HG02981 (cell line): ENCODE results near the gene TOP2B.

Experiments used
- ATAC-seq: cut with Tn5 transposase; IDR thresholded peaks from one replicate; pipeline ENCODE4 v1.9.1; 2021; ENCODE audit warnings: mild to moderate bottlenecking, moderate library complexity; ENCODE audit not compliant: unreplicated experiment

Gene TOP2B

DNA sequence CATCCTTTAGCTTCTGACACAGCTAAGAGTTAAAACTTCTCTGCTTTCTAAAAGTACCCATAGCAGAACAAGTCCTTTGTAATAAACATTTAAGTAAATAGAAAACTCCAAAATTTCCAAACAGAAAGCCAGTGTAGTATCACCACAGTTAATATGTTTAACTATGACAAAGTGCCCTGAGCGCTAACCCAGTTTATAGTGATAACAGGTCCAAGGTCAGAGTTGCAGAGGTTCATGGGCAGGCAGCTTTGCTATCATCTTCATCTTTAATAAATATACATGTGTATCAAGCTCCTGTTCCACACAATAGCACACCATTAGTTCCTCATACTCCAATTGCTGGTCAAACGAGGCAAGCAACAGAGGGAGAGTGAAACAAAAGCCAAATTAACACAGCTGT is 12.4 kb upstream of the TOP2B start:
- no peak for ATAC-seq

GRCh38 chr3:25674670-25675069 is 10.0 kb upstream of the TOP2B start:
- no peak for ATAC-seq

DNA sequence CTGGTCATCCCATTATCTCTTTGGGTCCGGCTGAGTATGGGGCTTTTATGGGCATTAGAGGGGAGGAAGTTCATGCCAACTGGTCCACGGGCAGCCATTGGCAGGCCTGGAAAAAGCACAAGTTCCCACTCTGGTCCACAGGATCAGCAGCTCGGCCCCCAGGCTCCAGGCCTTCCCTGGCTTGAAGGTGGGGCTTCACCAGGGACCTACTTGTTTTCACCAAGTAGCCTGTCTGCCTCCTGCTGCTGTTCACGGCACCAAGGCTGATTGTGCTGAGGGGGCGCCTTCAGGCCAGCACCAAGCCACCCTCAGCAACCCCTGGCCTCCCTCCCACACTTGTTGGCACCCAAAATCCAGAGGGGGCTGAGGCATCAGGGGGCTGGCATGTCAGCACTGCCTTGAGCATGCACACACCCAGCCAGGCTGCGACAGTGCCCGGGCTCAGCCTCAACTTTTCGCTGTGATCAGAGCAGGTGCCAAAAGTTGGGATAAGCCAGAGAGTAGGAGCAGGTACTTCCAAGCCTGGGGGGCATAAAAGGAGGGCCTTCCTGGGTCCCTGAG is 9.1 kb upstream of the TOP2B start:
- no peak for ATAC-seq

DNA sequence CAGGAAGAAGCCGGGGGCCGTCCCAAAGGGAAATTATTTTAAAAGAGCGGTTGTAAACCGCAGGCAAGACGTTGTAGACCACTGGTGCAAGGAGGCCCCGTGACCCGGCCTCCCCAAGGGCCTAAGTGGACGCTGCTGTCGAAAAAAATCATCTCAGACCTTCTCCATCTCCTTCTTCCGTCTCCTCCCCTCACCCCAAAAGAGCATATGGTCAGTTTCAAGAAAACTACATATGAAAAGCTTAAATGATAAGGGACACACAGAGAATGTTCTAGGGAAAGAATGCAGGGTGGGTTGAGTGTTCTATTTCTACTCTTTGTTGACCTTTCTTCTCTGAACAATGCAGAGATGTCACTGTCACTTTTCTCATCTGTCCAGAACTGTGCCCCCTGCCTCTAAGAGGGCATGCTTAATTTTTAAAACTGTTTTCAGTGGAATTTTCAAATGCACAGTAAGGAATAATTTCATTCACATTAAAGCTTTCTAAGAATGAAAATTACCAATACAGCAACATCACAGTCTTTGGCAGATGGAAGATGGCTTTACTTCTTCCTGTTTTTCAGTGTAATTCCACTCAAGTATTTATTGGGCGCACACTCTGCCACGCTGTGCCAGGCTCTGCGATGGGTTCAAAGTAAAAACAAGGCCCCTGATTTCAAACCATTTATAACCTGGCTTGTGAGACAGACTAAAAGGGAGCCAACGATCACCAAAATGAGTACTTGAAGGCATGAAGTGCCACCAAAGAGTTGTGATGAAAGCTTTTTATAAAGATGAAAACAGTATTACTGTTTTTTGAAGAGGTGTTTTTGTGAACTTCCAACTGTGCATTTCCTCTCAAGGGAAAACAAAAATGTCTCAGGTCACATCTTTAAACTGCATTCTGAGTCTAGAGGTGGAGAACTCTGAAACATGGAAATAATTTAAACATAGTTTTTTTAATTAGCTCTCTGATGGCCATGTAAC is 891 bp upstream of the TOP2B start:
- ATAC-seq = peak; percentile 22

- peak; percentile 21 for ATAC-seq
These were observed 567 bp downstream of the TOP2B start for GRCh38 chr3:25663869-25664811.

DNA sequence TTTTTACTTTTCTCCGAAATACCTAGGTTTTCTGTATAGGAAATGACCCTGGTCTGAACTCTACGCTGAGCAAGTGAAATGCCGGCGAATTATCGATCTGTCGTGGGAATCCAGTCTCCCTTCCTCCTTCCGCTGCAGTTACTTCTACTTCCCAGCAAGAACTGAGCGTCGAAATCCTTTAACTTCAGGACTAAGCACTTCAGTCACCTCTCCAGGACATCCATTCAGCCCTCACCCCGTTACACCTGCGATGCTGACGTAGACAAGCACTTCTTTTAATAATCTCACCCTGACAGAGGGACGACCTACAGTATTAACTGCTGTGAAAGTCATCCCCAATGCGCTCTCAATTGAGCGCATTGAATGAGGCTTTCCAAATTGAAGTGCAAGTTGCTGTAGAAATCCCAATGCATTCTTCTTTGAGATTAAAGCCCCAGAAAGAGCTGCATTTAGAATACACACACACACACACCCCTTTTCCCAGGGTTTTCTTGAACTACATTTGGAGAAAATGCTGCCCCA is 1.3 kb downstream of the TOP2B start:
- ATAC-seq = peak; percentile 22

DNA sequence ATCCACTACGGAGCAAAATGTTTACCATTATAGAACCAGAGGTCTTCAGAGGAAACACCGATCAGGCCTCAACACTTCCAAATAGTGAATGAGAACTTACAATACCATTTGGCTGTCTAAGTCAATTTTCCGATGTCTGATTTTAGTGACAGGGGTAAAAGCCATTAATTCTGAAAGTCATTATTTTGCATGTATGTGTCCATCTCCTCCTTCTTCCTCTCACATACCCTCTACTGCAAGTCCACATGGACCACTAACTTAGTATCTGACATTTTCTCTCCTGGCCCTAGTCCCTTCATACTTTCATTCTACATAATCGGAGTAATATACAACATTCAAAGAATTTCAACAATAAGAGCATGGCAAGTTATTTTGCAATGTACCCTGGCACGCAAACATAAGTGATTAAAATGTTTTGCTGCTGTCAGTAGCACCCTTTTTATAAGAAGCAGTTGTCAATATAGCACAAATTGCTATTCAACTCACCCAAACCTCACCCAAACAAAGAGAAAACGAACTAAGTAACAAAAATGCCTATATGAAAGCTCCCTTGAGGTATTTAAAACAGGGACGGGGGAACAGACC is 1.9 kb downstream of the TOP2B start:
- ATAC-seq = no peak

DNA sequence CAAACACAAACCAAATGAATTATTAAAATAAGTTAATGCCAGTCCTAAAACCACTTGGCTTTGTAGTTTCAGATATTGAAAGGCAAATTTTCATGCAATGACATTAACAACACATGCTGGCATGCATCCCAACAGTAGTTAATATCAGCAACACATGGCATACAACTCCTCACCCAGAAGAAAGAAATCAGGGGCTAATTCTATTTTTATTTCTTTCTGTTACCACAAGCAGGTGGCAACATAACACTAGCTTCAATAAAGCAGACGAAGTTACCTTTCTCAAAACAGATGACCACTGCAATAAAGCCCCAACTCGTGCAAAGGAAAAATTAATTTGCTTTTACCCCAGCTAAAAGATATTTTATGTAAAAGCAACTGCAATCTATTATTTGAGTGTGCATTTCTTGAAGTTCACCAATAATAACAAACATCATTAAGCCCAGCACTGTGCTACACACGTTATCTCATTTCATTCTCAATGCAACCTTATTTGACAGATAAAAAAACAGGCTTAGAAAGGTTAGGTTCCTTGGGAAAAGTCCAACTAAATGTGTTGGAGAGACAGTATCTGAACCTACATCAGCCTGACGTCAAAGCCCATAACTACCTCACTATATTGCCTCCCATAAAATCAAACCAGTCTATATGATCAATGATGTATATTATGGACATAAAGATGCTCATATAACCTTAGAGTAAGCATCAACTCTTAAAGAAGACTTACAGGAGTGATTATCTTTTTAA is 2.8 kb downstream of the TOP2B start:
- no peak for ATAC-seq

DNA sequence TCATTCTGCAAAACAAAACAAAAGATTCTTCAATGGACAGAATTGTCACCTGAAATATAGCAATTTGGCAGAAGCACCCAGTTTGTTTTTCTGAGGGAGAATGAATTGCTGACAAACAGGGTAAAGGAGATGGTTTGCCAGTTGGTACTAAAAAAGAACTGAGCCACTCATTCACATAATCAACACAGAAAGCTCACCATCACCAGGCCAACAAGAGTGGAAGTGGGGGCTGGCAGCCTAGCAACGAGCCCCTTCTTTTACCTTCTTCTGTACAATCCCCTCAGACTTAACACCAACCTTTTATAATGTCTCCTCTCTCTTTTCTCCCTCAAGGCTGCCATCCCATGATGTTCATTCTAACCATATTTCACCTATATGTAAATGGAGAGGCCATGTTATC is 5.9 kb downstream of the TOP2B start:
- ATAC-seq = no peak

GRCh38 chr3:25657293-25657692 is 7.4 kb downstream of the TOP2B start:
- ATAC-seq = no peak

- ATAC-seq = no peak
These were observed 9.0 kb downstream of the TOP2B start for GRCh38 chr3:25655659-25656058.

DNA sequence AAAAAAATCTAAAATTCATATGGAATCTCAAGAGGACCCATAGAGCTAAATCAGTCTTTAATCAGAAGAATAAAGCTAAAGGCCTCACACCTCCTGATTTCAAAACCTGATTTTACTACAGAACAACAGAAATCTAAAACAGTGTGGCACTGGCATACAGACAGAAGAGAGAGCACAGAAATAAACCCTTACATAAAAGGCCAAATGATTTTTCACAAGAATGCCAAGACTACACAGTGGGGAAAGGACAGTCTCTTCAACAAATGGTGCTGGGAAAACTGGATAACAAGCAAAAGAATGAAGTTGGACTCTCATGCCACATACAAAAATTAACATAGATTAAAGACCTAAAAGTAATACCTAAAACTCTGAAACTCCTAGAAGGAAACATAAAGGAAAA is 10.1 kb downstream of the TOP2B start:
- no peak for ATAC-seq

DNA sequence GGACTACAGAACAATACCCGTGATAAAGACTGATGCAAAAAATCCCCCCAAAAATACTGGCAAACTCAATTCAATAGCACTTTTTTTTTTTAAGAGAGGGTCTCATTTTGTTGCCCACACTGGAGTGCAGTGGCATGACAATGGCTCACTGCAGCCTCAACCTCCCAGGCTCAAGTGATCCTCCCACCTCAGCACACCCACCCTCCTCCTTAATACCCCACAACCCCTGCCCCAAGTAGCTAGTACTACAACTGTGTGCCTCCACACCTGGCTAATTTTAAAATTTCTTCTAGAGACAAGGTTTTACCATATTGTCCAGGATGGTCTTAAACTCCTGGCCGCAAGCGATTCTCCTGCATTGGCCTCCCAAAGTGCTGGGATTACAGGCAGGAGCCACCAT is 11.4 kb downstream of the TOP2B start:
- ATAC-seq = no peak

- ATAC-seq = no peak
These were observed 11.8 kb downstream of the TOP2B start for GRCh38 chr3:25652921-25653320.

DNA sequence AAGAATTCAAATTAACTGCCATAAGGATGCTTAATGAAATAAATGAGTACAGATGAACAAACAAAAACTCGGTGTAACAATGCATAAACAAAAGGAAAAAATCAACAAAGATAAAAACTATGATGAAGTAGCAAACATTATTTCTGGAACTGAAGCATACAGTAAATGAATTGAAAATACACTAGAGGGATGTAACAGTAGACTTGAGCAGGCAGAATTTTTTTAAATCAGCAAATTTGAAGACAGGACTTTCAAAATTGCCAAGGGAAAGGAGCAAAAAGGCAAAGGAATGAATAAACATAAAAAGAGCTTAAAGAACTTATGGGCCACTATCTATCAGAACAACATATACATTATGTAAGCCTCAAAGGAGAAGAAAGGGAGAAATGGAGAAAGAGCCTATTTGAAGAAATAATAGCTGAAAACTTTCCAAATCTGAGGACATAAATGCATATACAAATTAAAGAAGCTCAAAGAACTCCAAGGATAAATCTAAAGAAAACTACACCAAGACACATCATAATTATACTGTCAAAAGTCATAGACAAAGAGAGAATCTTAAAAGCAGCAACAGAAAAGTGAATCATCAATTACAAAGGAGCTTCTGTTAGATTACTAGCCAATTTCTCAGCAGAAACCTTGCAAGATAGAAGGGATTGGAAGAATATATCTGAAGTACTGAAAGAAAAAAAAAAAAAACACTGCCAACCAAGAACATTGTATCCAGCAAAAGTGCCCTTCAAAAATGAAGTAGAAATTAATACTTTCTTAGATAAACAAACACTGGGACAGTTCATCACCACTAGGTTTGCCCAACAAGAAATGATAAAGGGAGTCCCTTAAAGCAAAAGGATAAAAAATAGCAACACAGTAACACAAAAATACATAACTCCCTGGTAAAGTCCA is 15.5 kb downstream of the TOP2B start:
- ATAC-seq = no peak

DNA sequence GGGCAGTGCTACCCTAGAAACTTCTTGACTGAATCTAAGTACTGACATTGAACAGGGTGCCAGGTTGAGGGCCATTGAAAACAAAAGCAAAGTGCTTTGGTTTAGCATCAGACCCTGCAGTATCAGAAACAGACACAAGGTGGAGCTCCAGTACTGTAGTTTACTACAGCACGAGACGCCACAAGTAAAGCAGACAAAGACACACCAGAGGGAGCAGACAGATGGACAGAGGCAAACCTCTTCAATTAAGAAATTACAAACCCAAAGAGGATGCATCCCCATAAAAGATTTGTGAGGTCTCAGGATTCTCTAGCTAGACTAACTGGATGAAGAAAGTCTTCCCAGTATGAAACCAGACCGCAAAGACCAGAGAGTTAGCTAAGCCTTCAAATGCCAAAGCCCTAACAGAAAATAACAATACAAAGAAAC is 16.6 kb downstream of the TOP2B start:
- peak; percentile 95 for ATAC-seq

DNA sequence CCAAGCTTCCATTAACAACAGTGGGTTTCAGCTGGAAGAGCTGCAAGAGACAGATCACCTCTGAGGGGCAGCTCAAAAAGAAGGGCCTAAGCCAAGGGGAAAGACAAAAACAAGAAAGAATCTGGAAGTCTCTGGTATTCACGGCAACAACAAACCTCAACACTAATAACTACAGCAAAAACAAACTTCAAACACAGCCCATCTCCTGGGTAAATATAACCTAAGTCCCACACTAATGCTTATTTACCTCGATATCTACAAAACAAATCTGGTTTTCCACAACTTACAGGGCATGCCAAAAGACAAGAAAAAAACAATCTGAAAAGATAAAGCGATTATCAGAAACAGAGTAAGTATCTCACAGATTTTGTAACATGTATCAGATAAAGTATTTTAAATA is 29.7 kb downstream of the TOP2B start:
- ATAC-seq = no peak

DNA sequence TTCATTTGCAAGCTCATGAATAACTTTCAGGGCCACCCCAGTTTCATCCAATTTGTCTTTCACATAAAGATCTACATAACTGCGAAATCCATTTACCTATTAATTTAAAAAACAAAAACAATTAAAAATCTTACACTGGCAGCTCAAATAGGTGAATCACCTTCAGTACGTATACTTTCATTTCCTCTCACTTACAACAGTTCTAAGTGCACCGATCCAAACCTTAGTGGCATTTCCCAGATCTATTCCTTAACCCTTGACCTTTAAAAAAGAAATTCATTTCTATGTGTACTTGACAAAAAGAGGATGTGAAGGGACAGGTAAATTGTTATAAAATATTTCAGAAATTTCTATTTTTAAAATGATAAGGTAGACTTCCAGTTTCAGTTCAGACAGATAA is 30.8 kb downstream of the TOP2B start:
- no peak for ATAC-seq

GRCh38 chr3:25631989-25632388 is 32.7 kb downstream of the TOP2B start:
- ATAC-seq = no peak
